ENCODE measurements around the gene HMCES.

Gene HMCES

GRCh38 chr3:129278439-129278965 lies at the start of gene HMCES:
Gene HMCES, plus strand, starts transcription at chr3:129278870. Its CDS starts 863 bp downstream, at chr3:129279733.
- peak; percentile 97 for DNase-seq

- DNase-seq: peak; percentile 41
Observed at GRCh38 chr3:129228891-129229585, 49.6 kb upstream of the HMCES start.

- no peak for DNase-seq
Observed at GRCh38 chr3:129230311-129231019, 48.2 kb upstream of the HMCES start.

GRCh38 chr3:129231331-129232119 lies 47.1 kb upstream of the HMCES start:
- no peak for DNase-seq

- DNase-seq: no peak
Observed at GRCh38 chr3:129233538-129233937, 45.1 kb upstream of the HMCES start.

GRCh38 chr3:129234441-129234840 lies 44.2 kb upstream of the HMCES start:
- DNase-seq: no peak

GRCh38 chr3:129235344-129235917 lies 43.2 kb upstream of the HMCES start:
- no peak for DNase-seq

GRCh38 chr3:129238945-129239705 lies 39.5 kb upstream of the HMCES start:
- DNase-seq: no peak

GRCh38 chr3:129239991-129240390 lies 38.7 kb upstream of the HMCES start:
- no peak for DNase-seq

- DNase-seq: no peak
Observed at GRCh38 chr3:129240436-129240835, 38.2 kb upstream of the HMCES start.

GRCh38 chr3:129245141-129245540 lies 33.5 kb upstream of the HMCES start:
- no peak for DNase-seq

GRCh38 chr3:129245641-129246306 lies 32.9 kb upstream of the HMCES start:
- DNase-seq: peak; percentile 97

- no peak for DNase-seq
Observed at GRCh38 chr3:129246636-129247035, 32.0 kb upstream of the HMCES start.

- DNase-seq: no peak
Observed at GRCh38 chr3:129248286-129248979, 30.2 kb upstream of the HMCES start.

GRCh38 chr3:129249284-129250065 lies 29.2 kb upstream of the HMCES start, which contains the start of gene COPG1:
Gene COPG1, plus strand, starts transcription at chr3:129249606. Its CDS starts 104 bp downstream, at chr3:129249710.
- peak; percentile 96 for DNase-seq

- DNase-seq: no peak
Observed at GRCh38 chr3:129252748-129253147, 25.9 kb upstream of the HMCES start.

- DNase-seq: no peak
Observed at GRCh38 chr3:129254536-129255230, 24.0 kb upstream of the HMCES start.

GRCh38 chr3:129256270-129256669 lies 22.4 kb upstream of the HMCES start:
- no peak for DNase-seq

- no peak for DNase-seq
Observed at GRCh38 chr3:129257609-129258008, 21.1 kb upstream of the HMCES start.

All from NCI-H82 (cell line).